HUDEP-2 (cell line): ENCODE data around the gene PDE5A.

Source experiments
- DNase-seq, 76 experiments: peaks; one replicate each; lab custom pipeline; 2025; ENCODE audit not compliant: unreplicated experiment in 76 of 76; lab: John Stamatoyannopoulos, UW

The PDE5A gene

GRCh38 chr4:119587796-119588195, 40.8 kb downstream of the PDE5A start:
- no peak for DNase-seq

- no peak for DNase-seq
These were observed 42.8 kb downstream of the PDE5A start for GRCh38 chr4:119585771-119586170.

GRCh38 chr4:119581190-119581873, 47.3 kb downstream of the PDE5A start:
- no peak for DNase-seq

GRCh38 chr4:119580293-119580692, 48.3 kb downstream of the PDE5A start:
- no peak for DNase-seq

- no peak for DNase-seq
These were observed 48.8 kb downstream of the PDE5A start for GRCh38 chr4:119579823-119580222.

- DNase-seq: no peak
These were observed 58.2 kb downstream of the PDE5A start for GRCh38 chr4:119570401-119570800.

- no peak for DNase-seq
These were observed 64.5 kb downstream of the PDE5A start for GRCh38 chr4:119564106-119564505.

GRCh38 chr4:119559044-119559647, 69.5 kb downstream of the PDE5A start:
- peak in 10 of 76 experiments; percentile 1 to 15 (median 6) for DNase-seq

- no peak for DNase-seq
These were observed 77.6 kb downstream of the PDE5A start for GRCh38 chr4:119550857-119551532.

GRCh38 chr4:119549639-119550038, 79.0 kb downstream of the PDE5A start:
- DNase-seq: no peak

- no peak for DNase-seq
These were observed 84.8 kb downstream of the PDE5A start for GRCh38 chr4:119543779-119544178.

GRCh38 chr4:119543187-119543586, 85.4 kb downstream of the PDE5A start:
- DNase-seq: no peak

- DNase-seq: no peak
These were observed 88.4 kb downstream of the PDE5A start for GRCh38 chr4:119540249-119540648.

GRCh38 chr4:119537586-119537985, 91.0 kb downstream of the PDE5A start:
- no peak for DNase-seq

- no peak for DNase-seq
These were observed 91.8 kb downstream of the PDE5A start for GRCh38 chr4:119536572-119537528.

- no peak for DNase-seq
These were observed 96.3 kb downstream of the PDE5A start for GRCh38 chr4:119532319-119532718.

- DNase-seq: no peak
These were observed 98.8 kb downstream of the PDE5A start for GRCh38 chr4:119529788-119530187.

GRCh38 chr4:119526786-119527550, 101.6 kb downstream of the PDE5A start:
- DNase-seq: no peak

- DNase-seq: no peak
These were observed 102.6 kb downstream of the PDE5A start for GRCh38 chr4:119525771-119526712.
